ENCODE data around the gene EIF1AD. TPM values are rescaled to one million over a fixed set of nuclear protein-coding genes. Genes with fewer than 3 reads are reported as not detected.

EIF1AD gene
- 10 to 100 TPM; 15.1 to 66.0 (median 23.7) TPM for total RNA-seq

GRCh38 chr11:66001942-66002647 lies at the start of gene EIF1AD, which contains the start of gene BANF1:
Gene EIF1AD (minus strand): TSS chr11:66002157. CDS start chr11:66000389, 1,768 bp downstream.
Gene BANF1 (plus strand): TSS chr11:66002503. CDS start chr11:66003251, 748 bp downstream.
- no peaks in the 10 kb centered on the region for H3K27me3 ChIP-seq
- H3K4me3 ChIP-seq = peak within 1 kb of the TSS; percentile 75 to 90 (median 78)
- DNase-seq = peak; percentile 88 to 97 (median 92)
- peaks cover 0 to 22% (median 4%) of the 10 kb centered on the region in 4 donors for H3K4me1 ChIP-seq
- H3K27ac ChIP-seq = peak within 1 kb of the TSS; percentile 86 to 99 (median 94)
- H3K36me3 ChIP-seq = peaks cover 0 to 45% (median 0%) of the 10 kb centered on the region in 3 donors
- no peaks in the 10 kb centered on the region for H3K9me3 ChIP-seq
- TF ChIP-seq, protein P1, sequence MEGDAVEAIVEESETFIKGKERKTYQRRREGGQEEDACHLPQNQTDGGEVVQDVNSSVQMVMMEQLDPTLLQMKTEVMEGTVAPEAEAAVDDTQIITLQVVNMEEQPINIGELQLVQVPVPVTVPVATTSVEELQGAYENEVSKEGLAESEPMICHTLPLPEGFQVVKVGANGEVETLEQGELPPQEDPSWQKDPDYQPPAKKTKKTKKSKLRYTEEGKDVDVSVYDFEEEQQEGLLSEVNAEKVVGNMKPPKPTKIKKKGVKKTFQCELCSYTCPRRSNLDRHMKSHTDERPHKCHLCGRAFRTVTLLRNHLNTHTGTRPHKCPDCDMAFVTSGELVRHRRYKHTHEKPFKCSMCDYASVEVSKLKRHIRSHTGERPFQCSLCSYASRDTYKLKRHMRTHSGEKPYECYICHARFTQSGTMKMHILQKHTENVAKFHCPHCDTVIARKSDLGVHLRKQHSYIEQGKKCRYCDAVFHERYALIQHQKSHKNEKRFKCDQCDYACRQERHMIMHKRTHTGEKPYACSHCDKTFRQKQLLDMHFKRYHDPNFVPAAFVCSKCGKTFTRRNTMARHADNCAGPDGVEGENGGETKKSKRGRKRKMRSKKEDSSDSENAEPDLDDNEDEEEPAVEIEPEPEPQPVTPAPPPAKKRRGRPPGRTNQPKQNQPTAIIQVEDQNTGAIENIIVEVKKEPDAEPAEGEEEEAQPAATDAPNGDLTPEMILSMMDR (IDR thresholded peaks at IDR 0.05) = peak in 1 of 6 experiments; percentile 13
- peak; percentile 30 to 64 for TF ChIP-seq POLR2A (IDR thresholded peaks at IDR 0.05)

GRCh38 chr11:66051371-66051765 lies 49.4 kb upstream of the EIF1AD start:
- H3K4me1 ChIP-seq = peaks cover 0 to 24% (median 9%) of the 10 kb centered on the region in 4 donors
- DNase-seq = no peak
- peak overlapping the region; percentile 74 to 95 (median 86) for H3K4me3 ChIP-seq

DNA sequence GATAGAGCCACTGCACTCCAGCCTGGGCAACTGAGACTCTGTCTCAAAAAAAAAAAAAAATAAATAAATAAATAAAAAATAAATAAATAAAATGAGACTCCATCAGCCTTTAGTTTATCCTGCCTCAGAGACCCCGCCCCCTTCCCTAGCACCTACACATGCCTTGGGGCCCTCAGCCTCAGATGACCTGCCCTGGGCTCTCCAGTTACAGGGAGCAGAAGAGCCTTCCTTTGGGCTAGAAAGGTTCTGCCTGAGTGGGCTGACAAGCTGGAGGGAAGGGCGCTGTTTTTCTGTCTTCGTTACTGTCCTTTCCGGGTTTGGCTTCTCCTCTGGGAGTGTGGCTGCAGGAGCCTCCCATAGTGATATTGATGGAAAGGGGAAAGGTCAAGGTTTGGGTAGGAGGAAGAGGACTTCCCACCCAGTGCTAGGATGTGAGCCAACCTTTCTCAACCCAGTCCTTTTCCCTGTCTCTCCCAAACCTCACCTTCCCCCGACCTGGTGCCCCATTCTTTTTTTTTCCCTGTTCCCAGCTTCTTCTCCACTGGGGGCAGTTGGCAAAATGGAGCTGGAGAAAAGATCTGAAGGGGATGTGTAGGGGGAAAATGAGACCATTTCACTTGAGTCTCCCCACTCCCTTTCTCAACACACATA lies 48.7 kb upstream of the EIF1AD start:
- H3K4me3 ChIP-seq = no peak overlapping the region
- DNase-seq = peak in 1 of 3 donors; percentile 29
- H3K9me3 ChIP-seq = no peaks in the 10 kb centered on the region
- peaks cover 0 to 24% (median 9%) of the 10 kb centered on the region in 4 donors for H3K4me1 ChIP-seq
- peak overlapping the region in 2 of 4 donors; percentile 86 to 88 for H3K27ac ChIP-seq
- TF ChIP-seq, protein P1 (IDR thresholded peaks at IDR 0.05) = no peak
- TF ChIP-seq POLR2A (IDR thresholded peaks at IDR 0.05) = no peak
- peaks cover 0 to 19% (median 0%) of the 10 kb centered on the region in 3 donors for H3K36me3 ChIP-seq
- no peaks in the 10 kb centered on the region for H3K27me3 ChIP-seq

More at GRCh38 chr11:66051371-66051765, 49.4 kb upstream of the EIF1AD start:
- no peaks in the 10 kb centered on the region for H3K27me3 ChIP-seq
- H3K27ac ChIP-seq = peak overlapping the region; percentile 85 to 88 (median 87)
- no peaks in the 10 kb centered on the region for H3K9me3 ChIP-seq
- TF ChIP-seq POLR2A (IDR thresholded peaks at IDR 0.05) = no peak
- TF ChIP-seq, protein P1 (IDR thresholded peaks at IDR 0.05) = no peak
- H3K36me3 ChIP-seq = peaks cover 0 to 26% (median 0%) of the 10 kb centered on the region in 3 donors

DNA sequence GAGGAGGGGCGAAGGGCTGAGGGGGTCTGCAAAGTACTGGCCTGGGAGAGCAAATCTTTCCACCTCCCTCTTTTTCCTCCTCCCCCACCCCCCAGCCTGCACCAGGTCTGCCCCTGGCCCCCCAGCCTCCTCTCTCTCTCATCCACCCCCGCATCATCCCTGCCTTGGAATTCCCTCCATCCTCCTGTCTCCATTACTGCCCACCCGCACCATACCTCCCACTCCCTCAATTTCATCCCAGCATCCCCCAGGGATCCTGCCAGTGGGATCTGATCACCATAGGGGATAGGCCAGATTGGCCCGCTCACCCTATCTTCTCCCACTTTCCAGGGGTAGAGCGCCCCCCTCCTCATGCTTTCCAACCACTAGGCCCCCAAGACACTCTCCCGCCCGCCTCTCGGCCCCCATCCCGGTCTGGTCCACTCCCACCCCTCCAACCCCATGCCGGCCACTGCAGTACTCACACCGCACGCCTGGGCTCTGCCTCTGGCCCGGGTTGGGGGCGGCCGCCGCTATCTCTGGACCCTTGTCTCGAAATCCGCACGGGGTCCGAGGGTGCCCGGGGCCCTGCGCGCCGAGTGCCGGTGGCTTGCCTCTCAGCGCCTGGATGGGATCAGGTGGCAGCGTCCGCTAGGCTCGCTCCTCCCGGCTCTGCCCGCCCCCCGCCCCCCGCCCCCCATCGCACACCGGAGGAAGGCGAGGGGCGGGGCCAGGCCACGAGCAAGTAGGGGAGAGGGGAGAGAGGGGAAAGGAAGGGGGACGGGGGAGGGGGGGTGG lies 46.8 kb upstream of the EIF1AD start, which contains the start of gene GAL3ST3:
Gene GAL3ST3 (minus strand): TSS at position 615 of the 777 bp plus-strand sequence. CDS start 3,746 bp downstream, outside the sequence.
- Histone ChIP-seq H3K27me3 (no peaks in the 10 kb centered on the region), H3K4me3 (no peak within 1 kb of the TSS), H3K4me1 (peaks cover 0 to 17% (median 10%) of the 10 kb centered on the region in 4 donors), H3K9me3 (no peaks in the 10 kb centered on the region), H3K36me3 (no peaks in the 10 kb centered on the region), H3K27ac (no peak within 1 kb of the TSS)
- DNase-seq = no peak
- TF ChIP-seq, protein P1 (IDR thresholded peaks at IDR 0.05) = no peak
- TF ChIP-seq POLR2A (IDR thresholded peaks at IDR 0.05) = no peak

Data from Peyer's patch (tissue), 4 donors.